AML-193 (cell line): ENCODE data around the gene LRRC61.

Source experiments
- DNase-seq, 2 experiments: peaks; one replicate each; lab custom pipeline; 2025; lab: John Stamatoyannopoulos, UW

Gene LRRC61

GRCh38 chr7:150371131-150371995 is 48.2 kb downstream of the LRRC61 start:
- DNase-seq, result no peak

GRCh38 chr7:150371996-150372270 is 48.8 kb downstream of the LRRC61 start:
- DNase-seq, result no peak

- no peak for DNase-seq
Observed at GRCh38 chr7:150372271-150373048, 49.3 kb downstream of the LRRC61 start.

- no peak for DNase-seq
Observed at GRCh38 chr7:150373049-150373801, 50.1 kb downstream of the LRRC61 start.

GRCh38 chr7:150374026-150374425 is 50.9 kb downstream of the LRRC61 start:
- DNase-seq, result no peak

- DNase-seq, result no peak
Observed at GRCh38 chr7:150374472-150374871, 51.3 kb downstream of the LRRC61 start.

GRCh38 chr7:150375662-150376521 is 52.7 kb downstream of the LRRC61 start:
- DNase-seq, result no peak

- DNase-seq, result no peak
Observed at GRCh38 chr7:150376560-150376959, 53.4 kb downstream of the LRRC61 start.

GRCh38 chr7:150377196-150377595 is 54.0 kb downstream of the LRRC61 start:
- no peak for DNase-seq

- DNase-seq, result no peak
Observed at GRCh38 chr7:150377635-150378034, 54.5 kb downstream of the LRRC61 start.

GRCh38 chr7:150378115-150378852 is 55.1 kb downstream of the LRRC61 start:
- peak; percentile 29 to 46 for DNase-seq

- peak; percentile 88 to 94 for DNase-seq
Observed at GRCh38 chr7:150378853-150379440, 55.8 kb downstream of the LRRC61 start, which contains the start of gene ZNF775. Gene ZNF775, plus strand, starts transcription at chr7:150379330. Its CDS starts 9,141 bp downstream, at chr7:150388471.

- peak; percentile 14 to 58 for DNase-seq
Observed at GRCh38 chr7:150379441-150380379, 56.6 kb downstream of the LRRC61 start.

GRCh38 chr7:150380463-150380862 is 57.3 kb downstream of the LRRC61 start:
- DNase-seq, result no peak

- DNase-seq, result no peak
Observed at GRCh38 chr7:150381096-150381495, 57.9 kb downstream of the LRRC61 start.

- no peak for DNase-seq
Observed at GRCh38 chr7:150381785-150382122, 58.6 kb downstream of the LRRC61 start.

GRCh38 chr7:150382123-150382843 is 59.1 kb downstream of the LRRC61 start:
- DNase-seq, result no peak

GRCh38 chr7:150382844-150383225 is 59.7 kb downstream of the LRRC61 start:
- no peak for DNase-seq
